ENCODE data around the gene USP31.
A peak's percentile ranks its signal among the peaks of the same experiment; 100 is the strongest.

The USP31 gene

GRCh38 chr16:23059433-23059832 is 89.8 kb downstream of the USP31 start:
- DNase-seq (ENCODE audit: low read depth) = no peak

- no peak for DNase-seq (ENCODE audit: low read depth)
These were observed 90.7 kb downstream of the USP31 start for GRCh38 chr16:23058576-23058975.

- no peak for DNase-seq (ENCODE audit: low read depth)
These were observed 92.1 kb downstream of the USP31 start for GRCh38 chr16:23057013-23057596.

GRCh38 chr16:23055481-23055880 is 93.8 kb downstream of the USP31 start:
- no peak for DNase-seq (ENCODE audit: low read depth)

- no peak for DNase-seq (ENCODE audit: low read depth)
These were observed 96.2 kb downstream of the USP31 start for GRCh38 chr16:23052908-23053580.

- no peak for DNase-seq (ENCODE audit: low read depth)
These were observed 97.0 kb downstream of the USP31 start for GRCh38 chr16:23052221-23052620.

- DNase-seq (ENCODE audit: low read depth) = no peak
These were observed 97.7 kb downstream of the USP31 start for GRCh38 chr16:23051587-23051986.

GRCh38 chr16:23048164-23048563 is 101.1 kb downstream of the USP31 start:
- DNase-seq (ENCODE audit: low read depth) = no peak

- no peak for DNase-seq (ENCODE audit: low read depth)
These were observed 104.2 kb downstream of the USP31 start for GRCh38 chr16:23045025-23045424.

GRCh38 chr16:23040246-23040645 is 109.0 kb downstream of the USP31 start:
- DNase-seq (ENCODE audit: low read depth) = no peak

- no peak for DNase-seq (ENCODE audit: low read depth)
These were observed 110.1 kb downstream of the USP31 start for GRCh38 chr16:23039118-23039517.

GRCh38 chr16:23035240-23035639 is 114.0 kb downstream of the USP31 start:
- no peak for DNase-seq (ENCODE audit: low read depth)

GRCh38 chr16:23031508-23032098 is 117.6 kb downstream of the USP31 start:
- DNase-seq (ENCODE audit: low read depth) = no peak

- no peak for DNase-seq (ENCODE audit: low read depth)
These were observed 119.4 kb downstream of the USP31 start for GRCh38 chr16:23029733-23030420.

GRCh38 chr16:23027386-23027785 is 121.9 kb downstream of the USP31 start:
- no peak for DNase-seq (ENCODE audit: low read depth)

- DNase-seq (ENCODE audit: low read depth) = peak; percentile 15
These were observed 122.4 kb downstream of the USP31 start for GRCh38 chr16:23026784-23027362.

- peak; percentile 12 for DNase-seq (ENCODE audit: low read depth)
These were observed 123.5 kb downstream of the USP31 start for GRCh38 chr16:23025692-23026307.

- DNase-seq (ENCODE audit: low read depth) = no peak
These were observed 125.2 kb downstream of the USP31 start for GRCh38 chr16:23024044-23024443.

- DNase-seq (ENCODE audit: low read depth) = no peak
These were observed 129.2 kb downstream of the USP31 start for GRCh38 chr16:23020084-23020483.

- DNase-seq (ENCODE audit: low read depth) = no peak
These were observed 132.9 kb downstream of the USP31 start for GRCh38 chr16:23016368-23016767.

- DNase-seq (ENCODE audit: low read depth) = no peak
These were observed 133.7 kb downstream of the USP31 start for GRCh38 chr16:23015580-23015979.

GRCh38 chr16:23014592-23014991 is 134.7 kb downstream of the USP31 start:
- DNase-seq (ENCODE audit: low read depth) = no peak
